GM23338 (cell line): ENCODE results near the gene AXL. TPM values are rescaled to one million over a fixed set of nuclear protein-coding genes. Genes with fewer than 3 reads are reported as not detected.
A peak's percentile ranks its signal among the peaks of the same experiment; 100 is the strongest.

Experiments
- ATAC-seq: fragments of 200-7000 bp; cut with Tn5 transposase; 3 replicates; pipeline ENCODE4 v1.9.1; 2020
- DNase-seq: peaks from one replicate; pipeline ENCODE4 v3.0.0-alpha.2; 2015; ENCODE audit warnings: low spot score
- H2AFZ ChIP-seq: fragments of 200-600 bp; sonication (generic); 2 replicates; pipeline ENCODE4 v1.8.0; 2016; ENCODE audit warnings: antibody characterized with exemption, mild to moderate bottlenecking, moderate library complexity
- H3F3A ChIP-seq: fragments of 200-600 bp; sonication (generic); replicated peaks from 2 replicates; pipeline ENCODE4 v1.8.0; 2017; ENCODE audit warnings: antibody characterized with exemption, mixed run types, low read depth
- H3K27ac ChIP-seq: fragments of 200-600 bp; sonication (generic); 2 replicates; pipeline ENCODE4 v1.6.1; 2016; ENCODE audit warnings: low read depth
- H3K27me3 ChIP-seq: fragments of 200-600 bp; sonication (generic); 2 replicates; pipeline ENCODE4 v1.8.0; 2016; ENCODE audit warnings: mild to moderate bottlenecking, mixed run types, moderate library complexity; ENCODE audit not compliant: insufficient read depth
- H3K36me3 ChIP-seq: fragments of 200-600 bp; sonication (generic); 2 replicates; pipeline ENCODE4 v1.8.0; 2016; ENCODE audit warnings: mild to moderate bottlenecking; ENCODE audit not compliant: insufficient read depth
- H3K4me1 ChIP-seq: fragments of 200-600 bp; sonication (generic); 2 replicates; pipeline ENCODE4 v1.8.0; 2016; ENCODE audit warnings: mild to moderate bottlenecking, moderate library complexity; ENCODE audit not compliant: insufficient read depth
- H3K4me2 ChIP-seq: fragments of 200-600 bp; sonication (generic); 2 replicates; pipeline ENCODE4 v1.7.1; 2017; ENCODE audit warnings: mixed run types
- H3K4me3 ChIP-seq: fragments of 200-600 bp; sonication (generic); 2 replicates; pipeline ENCODE4 v1.6.1; 2016; ENCODE audit warnings: mixed run types
- H3K79me2 ChIP-seq: fragments of 200-600 bp; sonication (generic); replicated peaks from 2 replicates; pipeline ENCODE4 v1.8.0; 2017; ENCODE audit warnings: mild to moderate bottlenecking; ENCODE audit not compliant: insufficient read depth
- H3K9me2 ChIP-seq: fragments of 200-600 bp; sonication (generic); 2 replicates; pipeline ENCODE4 v1.8.0; 2017; ENCODE audit not compliant: insufficient read depth
- H4K20me1 ChIP-seq: fragments of 200-600 bp; sonication (generic); replicated peaks from 2 replicates; pipeline ENCODE4 v1.8.0; 2017; ENCODE audit warnings: mild to moderate bottlenecking; ENCODE audit not compliant: insufficient read depth
- H3K27ac Mint-ChIP-seq: 2 replicates; pipeline ENCODE4 v1.8.0; 2020; ENCODE audit warnings: inconsistent platforms, mild to moderate bottlenecking, moderate library complexity, mixed read lengths
- H3K27me3 Mint-ChIP-seq: 3 replicates; pipeline ENCODE4 v1.8.0; 2022; ENCODE audit warnings: low read depth, mild to moderate bottlenecking, moderate library complexity, mixed read lengths, inconsistent platforms; ENCODE audit not compliant: insufficient read depth, poor library complexity
- H3K36me3 Mint-ChIP-seq: 3 replicates; pipeline ENCODE4 v1.8.0; 2021; ENCODE audit warnings: low read depth, mild to moderate bottlenecking, inconsistent platforms, moderate library complexity, mixed read lengths
- H3K4me1 Mint-ChIP-seq: 3 replicates; pipeline ENCODE4 v1.8.0; 2020; ENCODE audit warnings: mild to moderate bottlenecking, inconsistent platforms, mixed read lengths
- H3K4me3 Mint-ChIP-seq: 3 replicates; pipeline ENCODE4 v1.8.0; 2021; ENCODE audit warnings: moderate library complexity, mild to moderate bottlenecking, inconsistent platforms, mixed read lengths
- H3K9me3 Mint-ChIP-seq: 3 replicates; pipeline ENCODE4 v1.8.0; 2020; ENCODE audit warnings: moderate library complexity, mild to moderate bottlenecking, inconsistent platforms, mixed read lengths
- ZNF114 ChIP-seq: fragments of 250-450 bp; sonication (Bioruptor Pico); IDR thresholded peaks from 2 replicates; pipeline ENCODE4 v1.5.0; 2020; ENCODE audit warnings: mild to moderate bottlenecking, moderate library complexity
- polyA plus RNA-seq: library from polyadenylated mRNA; unstranded; fragments of >200 nt; fragmentation: Nextera tagmentation; extraction: Ambion mirVana; gene quantifications from 2 replicates; pipeline ENCODE4 v1.2.1, GENCODE V29; 2016
- total RNA-seq: library from RNA; depleted of rRNA; stranded (reverse); fragments of >200 nt; shearing (Covaris generic); gene quantifications from 2 replicates; pipeline ENCODE4 v1.2.3, GENCODE V29; 2014
- TF ChIP-seq, protein P1 (sequence below): IDR thresholded peaks from 2 replicates; pipeline ENCODE4 v1.6.1; 2016; ENCODE audit warnings: antibody characterized with exemption
- TF ChIP-seq, protein P2 (sequence below): fragments of 250-450 bp; sonication (Bioruptor Pico); IDR thresholded peaks from 2 replicates; pipeline ENCODE4 v1.5.0; 2020; ENCODE audit warnings: mild to moderate bottlenecking, moderate library complexity

AXL gene
- total and polyA plus RNA-seq, 2 experiments from 2014 or later = 9.0 to 28.4 TPM

DNA sequence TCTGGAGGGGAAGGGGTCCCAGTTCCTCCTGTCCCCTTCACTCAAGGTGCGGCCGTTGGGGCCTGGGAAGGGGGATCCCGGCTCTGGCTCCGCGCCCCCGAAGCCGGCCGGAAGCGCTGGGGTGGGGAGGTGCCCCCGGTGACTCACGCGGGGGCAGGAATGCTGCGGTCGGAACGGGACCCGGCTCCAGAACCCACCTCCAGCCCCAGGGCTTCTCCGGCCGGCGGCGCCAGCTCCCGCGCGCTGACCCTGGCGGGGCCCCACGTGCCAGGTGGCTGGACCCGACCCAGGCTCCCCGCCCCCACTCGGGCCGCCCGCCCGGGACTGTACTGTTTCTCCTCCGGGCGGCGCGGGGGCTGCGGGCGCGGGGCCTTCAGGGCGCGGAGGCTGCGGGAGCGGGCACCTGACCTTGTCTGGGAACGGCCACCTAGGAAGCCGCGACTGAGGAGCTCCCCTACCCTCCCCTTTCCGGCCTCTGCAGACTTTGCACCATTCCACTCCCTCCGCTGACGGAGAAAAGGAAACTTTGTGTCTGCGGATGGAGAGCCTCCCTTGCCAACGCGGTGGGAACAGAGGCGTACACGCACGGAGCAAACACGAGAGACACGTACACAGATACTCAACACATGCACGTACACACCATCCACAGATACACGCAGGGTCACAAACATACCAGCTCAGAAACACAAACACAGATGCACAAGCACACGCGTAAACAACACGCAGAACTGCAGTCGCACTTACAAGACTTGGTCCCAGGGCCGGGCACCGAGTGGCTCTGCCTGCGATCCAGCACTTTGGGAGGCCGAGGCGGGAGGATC is 7.2 kb downstream of the AXL start:
- Mint-ChIP-seq H3K4me3 (peak overlapping the region; percentile 72), H3K9me3 (no peaks in the 10 kb centered on the region), H3K4me1 (peaks cover 39% of the 10 kb centered on the region), H3K36me3 (peaks cover 11% of the 10 kb centered on the region), H3K27ac (peak overlapping the region; percentile 92), H3K27me3 (peaks cover 5% of the 10 kb centered on the region)
- DNase-seq (peak; percentile 81), ATAC-seq (peak; percentile 73)
- Histone ChIP-seq H3K4me3 (peak overlapping the region; percentile 67), H3K4me2 (peak overlapping the region; percentile 86), H3K27ac (peak overlapping the region; percentile 80; the same call in 1 of the 2 replicates), H3K9me2 (no peaks in the 10 kb centered on the region), H3K4me1 (peaks cover 28% of the 10 kb centered on the region), H3K27me3 (no peaks in the 10 kb centered on the region), H3K36me3 (no peaks in the 10 kb centered on the region), H2AFZ (peak overlapping the region; percentile 87), H3F3A (peaks cover 26% of the 10 kb centered on the region), H4K20me1 (no peaks in the 10 kb centered on the region), H3K79me2 (no peaks in the 10 kb centered on the region)
- TF ChIP-seq, protein P1, sequence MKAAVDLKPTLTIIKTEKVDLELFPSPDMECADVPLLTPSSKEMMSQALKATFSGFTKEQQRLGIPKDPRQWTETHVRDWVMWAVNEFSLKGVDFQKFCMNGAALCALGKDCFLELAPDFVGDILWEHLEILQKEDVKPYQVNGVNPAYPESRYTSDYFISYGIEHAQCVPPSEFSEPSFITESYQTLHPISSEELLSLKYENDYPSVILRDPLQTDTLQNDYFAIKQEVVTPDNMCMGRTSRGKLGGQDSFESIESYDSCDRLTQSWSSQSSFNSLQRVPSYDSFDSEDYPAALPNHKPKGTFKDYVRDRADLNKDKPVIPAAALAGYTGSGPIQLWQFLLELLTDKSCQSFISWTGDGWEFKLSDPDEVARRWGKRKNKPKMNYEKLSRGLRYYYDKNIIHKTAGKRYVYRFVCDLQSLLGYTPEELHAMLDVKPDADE = 0 out of 2 replicates have a peak, but pooled peaks have one; percentile 0
- TF ChIP-seq, protein P2, sequence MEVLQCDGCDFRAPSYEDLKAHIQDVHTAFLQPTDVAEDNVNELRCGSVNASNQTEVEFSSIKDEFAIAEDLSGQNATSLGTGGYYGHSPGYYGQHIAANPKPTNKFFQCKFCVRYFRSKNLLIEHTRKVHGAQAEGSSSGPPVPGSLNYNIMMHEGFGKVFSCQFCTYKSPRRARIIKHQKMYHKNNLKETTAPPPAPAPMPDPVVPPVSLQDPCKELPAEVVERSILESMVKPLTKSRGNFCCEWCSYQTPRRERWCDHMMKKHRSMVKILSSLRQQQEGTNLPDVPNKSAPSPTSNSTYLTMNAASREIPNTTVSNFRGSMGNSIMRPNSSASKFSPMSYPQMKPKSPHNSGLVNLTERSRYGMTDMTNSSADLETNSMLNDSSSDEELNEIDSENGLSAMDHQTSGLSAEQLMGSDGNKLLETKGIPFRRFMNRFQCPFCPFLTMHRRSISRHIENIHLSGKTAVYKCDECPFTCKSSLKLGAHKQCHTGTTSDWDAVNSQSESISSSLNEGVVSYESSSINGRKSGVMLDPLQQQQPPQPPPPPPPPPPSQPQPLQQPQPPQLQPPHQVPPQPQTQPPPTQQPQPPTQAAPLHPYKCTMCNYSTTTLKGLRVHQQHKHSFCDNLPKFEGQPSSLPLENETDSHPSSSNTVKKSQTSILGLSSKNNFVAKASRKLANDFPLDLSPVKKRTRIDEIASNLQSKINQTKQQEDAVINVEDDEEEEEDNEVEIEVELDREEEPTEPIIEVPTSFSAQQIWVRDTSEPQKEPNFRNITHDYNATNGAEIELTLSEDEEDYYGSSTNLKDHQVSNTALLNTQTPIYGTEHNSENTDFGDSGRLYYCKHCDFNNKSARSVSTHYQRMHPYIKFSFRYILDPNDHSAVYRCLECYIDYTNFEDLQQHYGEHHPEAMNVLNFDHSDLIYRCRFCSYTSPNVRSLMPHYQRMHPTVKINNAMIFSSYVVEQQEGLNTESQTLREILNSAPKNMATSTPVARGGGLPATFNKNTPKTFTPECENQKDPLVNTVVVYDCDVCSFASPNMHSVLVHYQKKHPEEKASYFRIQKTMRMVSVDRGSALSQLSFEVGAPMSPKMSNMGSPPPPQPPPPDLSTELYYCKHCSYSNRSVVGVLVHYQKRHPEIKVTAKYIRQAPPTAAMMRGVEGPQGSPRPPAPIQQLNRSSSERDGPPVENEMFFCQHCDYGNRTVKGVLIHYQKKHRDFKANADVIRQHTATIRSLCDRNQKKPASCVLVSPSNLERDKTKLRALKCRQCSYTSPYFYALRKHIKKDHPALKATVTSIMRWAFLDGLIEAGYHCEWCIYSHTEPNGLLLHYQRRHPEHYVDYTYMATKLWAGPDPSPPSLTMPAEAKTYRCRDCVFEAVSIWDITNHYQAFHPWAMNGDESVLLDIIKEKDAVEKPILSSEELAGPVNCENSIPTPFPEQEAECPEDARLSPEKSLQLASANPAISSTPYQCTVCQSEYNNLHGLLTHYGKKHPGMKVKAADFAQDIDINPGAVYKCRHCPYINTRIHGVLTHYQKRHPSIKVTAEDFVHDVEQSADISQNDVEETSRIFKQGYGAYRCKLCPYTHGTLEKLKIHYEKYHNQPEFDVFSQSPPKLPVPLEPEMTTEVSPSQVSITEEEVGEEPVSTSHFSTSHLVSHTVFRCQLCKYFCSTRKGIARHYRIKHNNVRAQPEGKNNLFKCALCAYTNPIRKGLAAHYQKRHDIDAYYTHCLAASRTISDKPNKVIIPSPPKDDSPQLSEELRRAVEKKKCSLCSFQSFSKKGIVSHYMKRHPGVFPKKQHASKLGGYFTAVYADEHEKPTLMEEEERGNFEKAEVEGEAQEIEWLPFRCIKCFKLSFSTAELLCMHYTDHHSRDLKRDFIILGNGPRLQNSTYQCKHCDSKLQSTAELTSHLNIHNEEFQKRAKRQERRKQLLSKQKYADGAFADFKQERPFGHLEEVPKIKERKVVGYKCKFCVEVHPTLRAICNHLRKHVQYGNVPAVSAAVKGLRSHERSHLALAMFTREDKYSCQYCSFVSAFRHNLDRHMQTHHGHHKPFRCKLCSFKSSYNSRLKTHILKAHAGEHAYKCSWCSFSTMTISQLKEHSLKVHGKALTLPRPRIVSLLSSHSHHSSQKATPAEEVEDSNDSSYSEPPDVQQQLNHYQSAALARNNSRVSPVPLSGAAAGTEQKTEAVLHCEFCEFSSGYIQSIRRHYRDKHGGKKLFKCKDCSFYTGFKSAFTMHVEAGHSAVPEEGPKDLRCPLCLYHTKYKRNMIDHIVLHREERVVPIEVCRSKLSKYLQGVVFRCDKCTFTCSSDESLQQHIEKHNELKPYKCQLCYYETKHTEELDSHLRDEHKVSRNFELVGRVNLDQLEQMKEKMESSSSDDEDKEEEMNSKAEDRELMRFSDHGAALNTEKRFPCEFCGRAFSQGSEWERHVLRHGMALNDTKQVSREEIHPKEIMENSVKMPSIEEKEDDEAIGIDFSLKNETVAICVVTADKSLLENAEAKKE (CRISPR knock-in tag) = no peak
- TF ChIP-seq ZNF114 = no peak
